ENCODE results near the gene C17orf113. TPM values are rescaled to one million over a fixed set of nuclear protein-coding genes. Genes with fewer than 3 reads are reported as not detected.

The C17orf113 gene
- total and polyA plus RNA-seq, 2 experiments from 2014 or later, result 0.29 to 2.1 TPM

DNA sequence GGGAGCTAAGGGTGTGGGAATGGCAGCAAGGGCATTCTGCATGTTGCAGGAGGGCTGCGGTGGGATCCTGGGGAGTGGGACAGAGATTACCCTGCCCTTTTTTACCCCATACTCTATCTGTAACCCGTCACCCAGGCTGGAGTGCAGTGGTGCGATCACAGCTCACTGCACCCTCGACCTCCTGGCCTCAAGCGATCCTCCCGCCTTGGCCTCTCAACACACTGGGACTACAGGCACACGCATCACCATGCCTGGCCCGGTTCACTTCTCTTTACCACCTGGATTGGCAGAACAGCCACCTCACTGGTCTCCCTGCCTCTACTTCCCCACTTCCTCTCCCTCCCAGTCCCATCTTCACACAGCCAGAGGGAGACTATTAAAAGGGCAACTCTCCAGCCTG lies 38.3 kb upstream of the C17orf113 start (continued):
- TF ChIP-seq EZH2phosphoT487 (IDR thresholded peaks at IDR 0.05; ENCODE audit: unreplicated experiment) (no peak), POLR2AphosphoS5 (IDR thresholded peaks at IDR 0.05; ENCODE audit: low read depth) (no peak), JUNB (IDR thresholded peaks at IDR 0.05; ENCODE audit: unreplicated experiment) (no peak), EZH2 (IDR thresholded peaks at IDR 0.05; ENCODE audit: low read depth, unreplicated experiment) (no peak), STAT1 (IDR thresholded peaks at IDR 0.05; ENCODE audit: unreplicated experiment) (no peak)
- TF ChIP-seq, protein P1, sequence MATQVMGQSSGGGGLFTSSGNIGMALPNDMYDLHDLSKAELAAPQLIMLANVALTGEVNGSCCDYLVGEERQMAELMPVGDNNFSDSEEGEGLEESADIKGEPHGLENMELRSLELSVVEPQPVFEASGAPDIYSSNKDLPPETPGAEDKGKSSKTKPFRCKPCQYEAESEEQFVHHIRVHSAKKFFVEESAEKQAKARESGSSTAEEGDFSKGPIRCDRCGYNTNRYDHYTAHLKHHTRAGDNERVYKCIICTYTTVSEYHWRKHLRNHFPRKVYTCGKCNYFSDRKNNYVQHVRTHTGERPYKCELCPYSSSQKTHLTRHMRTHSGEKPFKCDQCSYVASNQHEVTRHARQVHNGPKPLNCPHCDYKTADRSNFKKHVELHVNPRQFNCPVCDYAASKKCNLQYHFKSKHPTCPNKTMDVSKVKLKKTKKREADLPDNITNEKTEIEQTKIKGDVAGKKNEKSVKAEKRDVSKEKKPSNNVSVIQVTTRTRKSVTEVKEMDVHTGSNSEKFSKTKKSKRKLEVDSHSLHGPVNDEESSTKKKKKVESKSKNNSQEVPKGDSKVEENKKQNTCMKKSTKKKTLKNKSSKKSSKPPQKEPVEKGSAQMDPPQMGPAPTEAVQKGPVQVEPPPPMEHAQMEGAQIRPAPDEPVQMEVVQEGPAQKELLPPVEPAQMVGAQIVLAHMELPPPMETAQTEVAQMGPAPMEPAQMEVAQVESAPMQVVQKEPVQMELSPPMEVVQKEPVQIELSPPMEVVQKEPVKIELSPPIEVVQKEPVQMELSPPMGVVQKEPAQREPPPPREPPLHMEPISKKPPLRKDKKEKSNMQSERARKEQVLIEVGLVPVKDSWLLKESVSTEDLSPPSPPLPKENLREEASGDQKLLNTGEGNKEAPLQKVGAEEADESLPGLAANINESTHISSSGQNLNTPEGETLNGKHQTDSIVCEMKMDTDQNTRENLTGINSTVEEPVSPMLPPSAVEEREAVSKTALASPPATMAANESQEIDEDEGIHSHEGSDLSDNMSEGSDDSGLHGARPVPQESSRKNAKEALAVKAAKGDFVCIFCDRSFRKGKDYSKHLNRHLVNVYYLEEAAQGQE (IDR thresholded peaks at IDR 0.05; ENCODE audit: unreplicated experiment), result no peak

DNA sequence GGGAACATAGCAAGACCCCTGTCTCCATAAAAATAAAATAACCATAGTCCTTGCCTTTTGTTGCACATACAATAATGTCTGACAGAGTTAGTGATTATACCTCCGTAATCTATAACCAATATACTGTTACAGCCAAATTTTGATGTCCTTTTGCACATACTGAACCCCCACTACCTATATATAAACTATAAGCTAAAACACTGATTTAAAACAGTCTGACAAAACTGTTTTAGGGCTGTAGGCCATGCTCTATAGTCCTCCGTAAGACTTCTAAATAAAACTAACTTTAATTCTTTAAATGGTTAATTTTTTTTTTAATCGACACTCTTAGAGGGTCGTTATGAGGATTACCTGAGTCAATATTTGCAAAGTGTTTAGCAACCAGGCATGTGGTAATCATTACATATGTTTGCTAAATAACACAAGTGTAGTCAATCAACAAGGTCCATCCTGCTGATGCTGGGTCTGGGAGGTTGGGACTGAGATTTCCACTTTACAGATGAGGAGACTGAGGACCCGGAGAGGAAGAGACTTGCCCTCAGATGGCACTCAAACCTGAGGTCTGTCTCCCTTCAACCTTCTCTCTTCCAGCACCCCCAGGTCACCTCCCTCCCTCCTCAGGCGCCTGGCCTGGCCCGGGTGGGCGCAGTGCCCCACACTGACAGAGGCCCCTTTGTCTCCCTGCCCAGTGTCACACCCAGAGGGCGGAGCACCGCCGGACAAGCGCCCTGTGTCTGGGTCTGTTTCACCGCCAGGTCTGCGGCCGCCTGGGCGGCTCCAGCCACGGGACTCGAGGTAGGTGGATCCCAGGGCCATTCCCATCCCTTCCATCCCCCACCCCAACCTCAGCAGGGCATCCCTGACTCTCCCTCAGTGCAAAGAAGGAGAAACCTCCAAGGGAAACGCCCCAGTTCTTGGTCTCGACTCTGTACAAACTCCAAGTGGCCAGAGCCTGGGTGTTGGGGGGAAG lies 37.6 kb upstream of the C17orf113 start:
- ATAC-seq (peak; percentile 78), DNase-seq (ENCODE audit: low spot score) (no peak)
- H3F3A ChIP-seq (replicated peaks; ENCODE audit: low read depth), result no peaks in the 10 kb centered on the region
- H2AFZ ChIP-seq, result peak overlapping the region; percentile 52; the same call in 1 of the 2 replicates
- H3K36me3 ChIP-seq (ENCODE audit: insufficient read depth), result no peaks in the 10 kb centered on the region
- no peaks in the 10 kb centered on the region for H3K27me3 ChIP-seq (ENCODE audit: insufficient read depth)
- Mint-ChIP-seq H3K4me1 (peaks cover 15% of the 10 kb centered on the region), H3K36me3 (ENCODE audit: low read depth) (no peaks in the 10 kb centered on the region), H3K27me3 (ENCODE audit: insufficient read depth, low read depth, poor library complexity) (peaks cover 2% of the 10 kb centered on the region), H3K9me3 (no peaks in the 10 kb centered on the region), H3K4me3 (no peak overlapping the region), H3K27ac (no peak overlapping the region)
- H4K20me1 ChIP-seq (replicated peaks; ENCODE audit: insufficient read depth), result no peaks in the 10 kb centered on the region
- no peak overlapping the region for H3K4me3 ChIP-seq
- 0 out of 2 replicates have a peak, but pooled peaks cover 4% of the 10 kb centered on the region for H3K4me1 ChIP-seq (ENCODE audit: insufficient read depth)
- no peak overlapping the region for H3K4me2 ChIP-seq
- no peak overlapping the region for H3K27ac ChIP-seq (ENCODE audit: low read depth)
- H3K79me2 ChIP-seq (replicated peaks; ENCODE audit: insufficient read depth), result no peaks in the 10 kb centered on the region
- no peaks in the 10 kb centered on the region for H3K9me2 ChIP-seq (ENCODE audit: insufficient read depth)
- TF ChIP-seq, protein P2, sequence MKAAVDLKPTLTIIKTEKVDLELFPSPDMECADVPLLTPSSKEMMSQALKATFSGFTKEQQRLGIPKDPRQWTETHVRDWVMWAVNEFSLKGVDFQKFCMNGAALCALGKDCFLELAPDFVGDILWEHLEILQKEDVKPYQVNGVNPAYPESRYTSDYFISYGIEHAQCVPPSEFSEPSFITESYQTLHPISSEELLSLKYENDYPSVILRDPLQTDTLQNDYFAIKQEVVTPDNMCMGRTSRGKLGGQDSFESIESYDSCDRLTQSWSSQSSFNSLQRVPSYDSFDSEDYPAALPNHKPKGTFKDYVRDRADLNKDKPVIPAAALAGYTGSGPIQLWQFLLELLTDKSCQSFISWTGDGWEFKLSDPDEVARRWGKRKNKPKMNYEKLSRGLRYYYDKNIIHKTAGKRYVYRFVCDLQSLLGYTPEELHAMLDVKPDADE (IDR thresholded peaks at IDR 0.05), result no peak
- no peak for TF ChIP-seq ZNF114 (CRISPR knock-in tag; IDR thresholded peaks at IDR 0.05)
- no peak for TF ChIP-seq NANOG (IDR thresholded peaks at IDR 0.05; ENCODE audit: borderline replicate concordance)
- no peak for TF ChIP-seq STAT1 (IDR thresholded peaks at IDR 0.05; ENCODE audit: unreplicated experiment)
- TF ChIP-seq CREB1 (CRISPR knock-in tag; IDR thresholded peaks at IDR 0.05; ENCODE audit: low read depth), result no peak
- no peak for TF ChIP-seq ZNF331 (CRISPR knock-in tag; IDR thresholded peaks at IDR 0.05; ENCODE audit: low read depth)
- TF ChIP-seq EZH2phosphoT487 (IDR thresholded peaks at IDR 0.05; ENCODE audit: unreplicated experiment), result no peak
- TF ChIP-seq, protein P3, sequence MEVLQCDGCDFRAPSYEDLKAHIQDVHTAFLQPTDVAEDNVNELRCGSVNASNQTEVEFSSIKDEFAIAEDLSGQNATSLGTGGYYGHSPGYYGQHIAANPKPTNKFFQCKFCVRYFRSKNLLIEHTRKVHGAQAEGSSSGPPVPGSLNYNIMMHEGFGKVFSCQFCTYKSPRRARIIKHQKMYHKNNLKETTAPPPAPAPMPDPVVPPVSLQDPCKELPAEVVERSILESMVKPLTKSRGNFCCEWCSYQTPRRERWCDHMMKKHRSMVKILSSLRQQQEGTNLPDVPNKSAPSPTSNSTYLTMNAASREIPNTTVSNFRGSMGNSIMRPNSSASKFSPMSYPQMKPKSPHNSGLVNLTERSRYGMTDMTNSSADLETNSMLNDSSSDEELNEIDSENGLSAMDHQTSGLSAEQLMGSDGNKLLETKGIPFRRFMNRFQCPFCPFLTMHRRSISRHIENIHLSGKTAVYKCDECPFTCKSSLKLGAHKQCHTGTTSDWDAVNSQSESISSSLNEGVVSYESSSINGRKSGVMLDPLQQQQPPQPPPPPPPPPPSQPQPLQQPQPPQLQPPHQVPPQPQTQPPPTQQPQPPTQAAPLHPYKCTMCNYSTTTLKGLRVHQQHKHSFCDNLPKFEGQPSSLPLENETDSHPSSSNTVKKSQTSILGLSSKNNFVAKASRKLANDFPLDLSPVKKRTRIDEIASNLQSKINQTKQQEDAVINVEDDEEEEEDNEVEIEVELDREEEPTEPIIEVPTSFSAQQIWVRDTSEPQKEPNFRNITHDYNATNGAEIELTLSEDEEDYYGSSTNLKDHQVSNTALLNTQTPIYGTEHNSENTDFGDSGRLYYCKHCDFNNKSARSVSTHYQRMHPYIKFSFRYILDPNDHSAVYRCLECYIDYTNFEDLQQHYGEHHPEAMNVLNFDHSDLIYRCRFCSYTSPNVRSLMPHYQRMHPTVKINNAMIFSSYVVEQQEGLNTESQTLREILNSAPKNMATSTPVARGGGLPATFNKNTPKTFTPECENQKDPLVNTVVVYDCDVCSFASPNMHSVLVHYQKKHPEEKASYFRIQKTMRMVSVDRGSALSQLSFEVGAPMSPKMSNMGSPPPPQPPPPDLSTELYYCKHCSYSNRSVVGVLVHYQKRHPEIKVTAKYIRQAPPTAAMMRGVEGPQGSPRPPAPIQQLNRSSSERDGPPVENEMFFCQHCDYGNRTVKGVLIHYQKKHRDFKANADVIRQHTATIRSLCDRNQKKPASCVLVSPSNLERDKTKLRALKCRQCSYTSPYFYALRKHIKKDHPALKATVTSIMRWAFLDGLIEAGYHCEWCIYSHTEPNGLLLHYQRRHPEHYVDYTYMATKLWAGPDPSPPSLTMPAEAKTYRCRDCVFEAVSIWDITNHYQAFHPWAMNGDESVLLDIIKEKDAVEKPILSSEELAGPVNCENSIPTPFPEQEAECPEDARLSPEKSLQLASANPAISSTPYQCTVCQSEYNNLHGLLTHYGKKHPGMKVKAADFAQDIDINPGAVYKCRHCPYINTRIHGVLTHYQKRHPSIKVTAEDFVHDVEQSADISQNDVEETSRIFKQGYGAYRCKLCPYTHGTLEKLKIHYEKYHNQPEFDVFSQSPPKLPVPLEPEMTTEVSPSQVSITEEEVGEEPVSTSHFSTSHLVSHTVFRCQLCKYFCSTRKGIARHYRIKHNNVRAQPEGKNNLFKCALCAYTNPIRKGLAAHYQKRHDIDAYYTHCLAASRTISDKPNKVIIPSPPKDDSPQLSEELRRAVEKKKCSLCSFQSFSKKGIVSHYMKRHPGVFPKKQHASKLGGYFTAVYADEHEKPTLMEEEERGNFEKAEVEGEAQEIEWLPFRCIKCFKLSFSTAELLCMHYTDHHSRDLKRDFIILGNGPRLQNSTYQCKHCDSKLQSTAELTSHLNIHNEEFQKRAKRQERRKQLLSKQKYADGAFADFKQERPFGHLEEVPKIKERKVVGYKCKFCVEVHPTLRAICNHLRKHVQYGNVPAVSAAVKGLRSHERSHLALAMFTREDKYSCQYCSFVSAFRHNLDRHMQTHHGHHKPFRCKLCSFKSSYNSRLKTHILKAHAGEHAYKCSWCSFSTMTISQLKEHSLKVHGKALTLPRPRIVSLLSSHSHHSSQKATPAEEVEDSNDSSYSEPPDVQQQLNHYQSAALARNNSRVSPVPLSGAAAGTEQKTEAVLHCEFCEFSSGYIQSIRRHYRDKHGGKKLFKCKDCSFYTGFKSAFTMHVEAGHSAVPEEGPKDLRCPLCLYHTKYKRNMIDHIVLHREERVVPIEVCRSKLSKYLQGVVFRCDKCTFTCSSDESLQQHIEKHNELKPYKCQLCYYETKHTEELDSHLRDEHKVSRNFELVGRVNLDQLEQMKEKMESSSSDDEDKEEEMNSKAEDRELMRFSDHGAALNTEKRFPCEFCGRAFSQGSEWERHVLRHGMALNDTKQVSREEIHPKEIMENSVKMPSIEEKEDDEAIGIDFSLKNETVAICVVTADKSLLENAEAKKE (CRISPR knock-in tag; IDR thresholded peaks at IDR 0.05), result no peak
- no peak for TF ChIP-seq EZH2 (IDR thresholded peaks at IDR 0.05; ENCODE audit: low read depth, unreplicated experiment)
